IPS-20b (cell line): ENCODE results near the gene LMNB1.
A peak's percentile ranks its signal among the peaks of the same experiment; 100 is the strongest.
"Not testable (repeated sequence)": the region's sequence is repeated elsewhere in the genome, so short reads cannot be mapped to it uniquely, and the experiment has no call there.

ENCODE experiments used
- H3K27ac ChIP-seq: one replicate; pipeline ENCODE4 v1.5.1; 2013; ENCODE audit warnings: low read length
- H3K27me3 ChIP-seq: 2 replicates; pipeline ENCODE4 v1.6.1; 2013; ENCODE audit warnings: mild to moderate bottlenecking, low read length, inconsistent platforms; ENCODE audit not compliant: insufficient read depth
- H3K36me3 ChIP-seq: 2 replicates; pipeline ENCODE4 v1.6.1; 2013; ENCODE audit warnings: low read depth, mild to moderate bottlenecking, inconsistent platforms, low read length, moderate library complexity; ENCODE audit not compliant: insufficient read depth
- H3K4me1 ChIP-seq: 2 replicates; pipeline ENCODE4 v1.6.1; 2013; ENCODE audit warnings: mild to moderate bottlenecking, control low read depth, inconsistent platforms, low read length, moderate library complexity; ENCODE audit not compliant: insufficient read depth
- H3K4me3 ChIP-seq: 2 replicates; pipeline ENCODE4 v1.5.1; 2013; ENCODE audit warnings: mild to moderate bottlenecking, low read length, inconsistent platforms
- H3K9ac ChIP-seq: 2 replicates; pipeline ENCODE4 v1.6.1; 2013; ENCODE audit warnings: low read depth, mild to moderate bottlenecking, inconsistent platforms, low read length, moderate library complexity
- H3K9me3 ChIP-seq: 2 replicates; pipeline ENCODE4 v1.6.1; 2013; ENCODE audit warnings: mild to moderate bottlenecking, low read depth, low read length, inconsistent platforms; ENCODE audit not compliant: insufficient read depth

The LMNB1 gene

DNA sequence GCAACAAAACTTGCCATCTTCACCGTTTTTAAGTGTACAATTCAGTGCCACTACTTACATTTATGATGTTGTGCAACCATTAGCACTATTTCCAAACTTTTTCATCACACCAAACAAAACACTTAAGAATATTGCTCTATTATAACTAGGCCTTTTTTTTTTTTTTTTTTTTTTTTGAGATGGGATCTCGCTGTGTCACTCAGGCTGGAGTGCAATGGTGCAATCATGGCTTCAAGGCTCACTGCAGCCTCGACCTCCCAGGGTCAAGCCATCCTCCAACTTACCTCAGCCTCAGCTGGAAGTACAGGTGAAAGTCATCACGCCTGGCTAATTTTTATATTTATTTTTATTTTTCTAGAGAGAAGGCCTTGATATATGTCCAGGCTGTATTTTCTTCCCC, 22.3 kb upstream of the LMNB1 start:
- no peak overlapping the region for H3K27ac ChIP-seq
- H3K4me3 ChIP-seq: no peak overlapping the region
- H3K27me3 ChIP-seq: no peaks in the 10 kb centered on the region
- no peaks in the 10 kb centered on the region for H3K36me3 ChIP-seq
- H3K4me1 ChIP-seq: no peaks in the 10 kb centered on the region
- no peak overlapping the region for H3K9ac ChIP-seq
- H3K9me3 ChIP-seq: no peaks in the 10 kb centered on the region

DNA sequence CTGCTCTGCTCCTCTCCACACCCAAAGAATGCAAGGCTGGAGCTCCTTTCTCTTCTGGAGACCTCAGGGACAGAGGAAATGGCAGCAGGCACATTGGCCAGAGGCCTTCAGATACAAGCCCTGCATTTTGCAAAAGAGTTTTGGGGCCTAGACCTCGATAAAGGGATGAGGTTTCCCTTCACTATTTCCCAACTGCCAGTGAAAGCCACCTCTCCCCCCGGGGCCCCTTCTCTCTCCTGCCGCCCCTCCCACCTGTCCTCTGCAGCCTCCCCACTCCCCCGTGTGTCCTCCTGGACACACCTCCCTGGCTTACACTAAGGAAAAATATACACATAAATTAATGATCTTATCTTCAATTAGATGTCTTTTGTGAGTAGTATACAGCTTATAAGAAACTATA, 21.3 kb upstream of the LMNB1 start:
- no peaks in the 10 kb centered on the region for H3K27me3 ChIP-seq
- H3K4me1 ChIP-seq: no peaks in the 10 kb centered on the region
- no peaks in the 10 kb centered on the region for H3K36me3 ChIP-seq
- no peak overlapping the region for H3K27ac ChIP-seq
- no peaks in the 10 kb centered on the region for H3K9me3 ChIP-seq
- no peak overlapping the region for H3K9ac ChIP-seq
- H3K4me3 ChIP-seq: no peak overlapping the region

- Histone ChIP-seq H3K36me3 (no peaks in the 10 kb centered on the region), H3K4me3 (no peak overlapping the region), H3K9me3 (no peaks in the 10 kb centered on the region), H3K27me3 (no peaks in the 10 kb centered on the region), H3K9ac (no peak overlapping the region), H3K4me1 (no peaks in the 10 kb centered on the region), H3K27ac (no peak overlapping the region)
These were observed 19.1 kb upstream of the LMNB1 start for GRCh38 chr5:126757713-126758357.

- no peaks in the 10 kb centered on the region for H3K36me3 ChIP-seq
- H3K27me3 ChIP-seq: no peaks in the 10 kb centered on the region
- no peak overlapping the region for H3K9ac ChIP-seq
- no peaks in the 10 kb centered on the region for H3K9me3 ChIP-seq
- no peak overlapping the region for H3K27ac ChIP-seq
- no peaks in the 10 kb centered on the region for H3K4me1 ChIP-seq
- H3K4me3 ChIP-seq: no peak overlapping the region
These were observed 13.6 kb upstream of the LMNB1 start for GRCh38 chr5:126763371-126763770.

GRCh38 chr5:126769703-126770102, 7.2 kb upstream of the LMNB1 start:
- no peaks in the 10 kb centered on the region for H3K9me3 ChIP-seq
- no peak overlapping the region for H3K27ac ChIP-seq
- no peaks in the 10 kb centered on the region for H3K4me1 ChIP-seq
- no peaks in the 10 kb centered on the region for H3K36me3 ChIP-seq
- H3K4me3 ChIP-seq: no peak overlapping the region
- no peaks in the 10 kb centered on the region for H3K27me3 ChIP-seq
- H3K9ac ChIP-seq: no peak overlapping the region

GRCh38 chr5:126773536-126773935, 3.4 kb upstream of the LMNB1 start:
- H3K4me3 ChIP-seq, H3K27me3 ChIP-seq, H3K27ac ChIP-seq, H3K9ac ChIP-seq, H3K36me3 ChIP-seq, H3K9me3 ChIP-seq, H3K4me1 ChIP-seq: not testable (repeated sequence)

GRCh38 chr5:126774595-126774994, 2.3 kb upstream of the LMNB1 start:
- H3K27ac ChIP-seq, H3K36me3 ChIP-seq, H3K9ac ChIP-seq, H3K4me1 ChIP-seq, H3K9me3 ChIP-seq, H3K4me3 ChIP-seq, H3K27me3 ChIP-seq: not testable (repeated sequence)

GRCh38 chr5:126777257-126777974, 480 bp downstream of the LMNB1 start:
- Histone ChIP-seq H3K4me3 (peak overlapping the region; percentile 97), H3K9me3 (no peaks in the 10 kb centered on the region), H3K36me3 (peaks cover 24% of the 10 kb centered on the region; the same call in 1 of the 2 replicates), H3K9ac (peak overlapping the region; percentile 100), H3K4me1 (peaks cover 18% of the 10 kb centered on the region), H3K27ac (peak overlapping the region; percentile 100), H3K27me3 (no peaks in the 10 kb centered on the region)

DNA sequence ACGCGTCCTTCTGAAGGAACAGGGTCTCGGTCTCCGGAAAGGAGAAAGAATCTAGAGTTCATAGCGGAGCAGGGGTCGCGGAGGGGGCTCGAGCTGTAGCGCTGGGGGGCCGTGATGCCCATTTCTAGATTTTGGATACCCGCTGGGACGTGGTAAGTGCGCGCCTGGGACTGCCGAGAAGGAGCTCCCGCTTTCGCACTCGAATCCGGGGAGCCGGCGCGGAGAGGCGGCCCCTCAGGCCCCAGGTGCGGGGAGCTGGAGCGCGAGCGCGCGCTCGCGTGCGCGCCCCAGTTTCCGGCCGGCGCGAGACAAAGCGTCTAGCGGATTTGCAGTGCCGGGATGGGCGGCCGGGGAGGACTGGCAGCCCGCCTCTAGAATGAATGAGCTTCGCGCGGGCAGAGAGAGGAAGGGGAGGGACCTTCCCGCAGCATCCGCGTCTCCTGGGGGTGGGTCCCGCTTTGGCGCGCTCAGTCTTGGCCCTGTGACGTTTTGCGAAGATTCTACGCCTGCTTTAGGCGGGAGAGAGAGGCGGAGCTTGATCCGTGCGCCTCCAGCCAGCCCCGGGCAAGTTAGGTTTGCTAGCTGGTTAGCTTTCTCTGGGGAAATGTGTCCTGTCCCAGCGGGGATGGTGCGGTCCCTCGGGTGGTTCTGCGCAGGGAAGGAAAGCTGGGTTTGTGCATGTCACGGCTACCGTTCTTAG, 1.2 kb downstream of the LMNB1 start:
- peaks cover 24% of the 10 kb centered on the region; the same call in 1 of the 2 replicates for H3K36me3 ChIP-seq
- peak overlapping the region; percentile 100 for H3K9ac ChIP-seq
- H3K27ac ChIP-seq: peak overlapping the region; percentile 100
- no peaks in the 10 kb centered on the region for H3K9me3 ChIP-seq
- peaks cover 18% of the 10 kb centered on the region for H3K4me1 ChIP-seq
- H3K27me3 ChIP-seq: no peaks in the 10 kb centered on the region
- peak overlapping the region; percentile 97 for H3K4me3 ChIP-seq

GRCh38 chr5:126778675-126779403, 1.9 kb downstream of the LMNB1 start:
- H3K4me1 ChIP-seq: peaks cover 18% of the 10 kb centered on the region
- no peaks in the 10 kb centered on the region for H3K27me3 ChIP-seq
- H3K4me3 ChIP-seq: peak overlapping the region; percentile 97
- no peaks in the 10 kb centered on the region for H3K9me3 ChIP-seq
- peaks cover 24% of the 10 kb centered on the region; the same call in 1 of the 2 replicates for H3K36me3 ChIP-seq
- H3K27ac ChIP-seq: peak overlapping the region; percentile 17
- peak overlapping the region; percentile 100 for H3K9ac ChIP-seq

DNA sequence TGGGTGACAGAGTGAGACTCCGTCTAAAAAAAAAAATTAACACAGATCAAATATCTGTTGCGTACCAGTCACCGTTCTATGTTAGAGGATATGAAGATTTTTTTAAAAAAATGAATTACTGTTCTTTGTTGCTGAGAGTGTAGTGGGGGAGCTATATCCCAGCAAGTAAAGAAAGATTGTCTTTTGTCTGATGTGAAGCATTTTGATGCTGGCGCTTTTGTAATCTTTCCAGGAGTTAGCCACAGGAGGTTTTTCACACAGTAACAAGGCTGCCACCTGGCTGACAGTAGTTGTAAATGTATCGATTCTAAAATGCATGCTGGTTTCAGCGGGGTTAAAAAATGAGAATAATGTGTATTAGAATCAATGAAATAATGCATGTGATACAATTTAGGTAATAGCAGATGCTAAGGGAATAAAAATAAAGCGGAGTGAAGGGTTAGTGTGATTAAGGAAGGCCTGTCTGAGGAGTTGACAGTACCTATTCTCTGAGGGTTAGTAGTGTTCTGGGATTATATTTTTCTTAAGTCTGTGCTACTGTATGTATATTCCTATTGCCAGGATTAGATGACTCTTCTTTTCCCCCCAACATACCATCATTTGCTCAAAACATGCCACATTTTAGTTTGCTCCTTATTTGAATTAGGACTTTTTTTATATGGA, 3.4 kb downstream of the LMNB1 start:
- Histone ChIP-seq H3K27ac (no peak overlapping the region), H3K4me1 (peaks cover 18% of the 10 kb centered on the region), H3K9me3 (no peaks in the 10 kb centered on the region), H3K27me3 (no peaks in the 10 kb centered on the region), H3K4me3 (peak overlapping the region; percentile 57), H3K36me3 (peaks cover 24% of the 10 kb centered on the region; the same call in 1 of the 2 replicates), H3K9ac (no peak overlapping the region)
